SK-N-SH (cell line): ENCODE measurements around the gene LNX2.

Source experiments
- CTCF ChIP-seq: fragments of 200-600 bp; sonication (generic); IDR thresholded peaks from 2 replicates; pipeline ENCODE4 v1.6.1; 2017; ENCODE audit warnings: antibody characterized with exemption, mild to moderate bottlenecking, moderate library complexity
- EP300 ChIP-seq, 2 experiments: IDR thresholded peaks; 2 replicates each; pipeline versions ENCODE4 v1.4.0 to v1.6.1; 2012; ENCODE audit warnings: borderline replicate concordance in 1 of 2, low read depth in 1 of 2, low read length in 1 of 2
- EZH2phosphoT487 ChIP-seq: fragments of 200-600 bp; sonication (generic); IDR thresholded peaks from 2 replicates; pipeline ENCODE4 v1.6.1; 2017; ENCODE audit warnings: low read depth, mixed run types, mild to moderate bottlenecking, antibody characterized with exemption, moderate library complexity, borderline replicate concordance
- MAX ChIP-seq: IDR thresholded peaks from 2 replicates; pipeline ENCODE4 v1.4.0; 2012; ENCODE audit warnings: low read depth
- REST ChIP-seq: IDR thresholded peaks from 2 replicates; pipeline ENCODE4 v1.6.1; 2012; ENCODE audit warnings: mild to moderate bottlenecking, low read depth, low read length, moderate library complexity
- RFX5 ChIP-seq: IDR thresholded peaks from 2 replicates; pipeline ENCODE4 v1.6.1; 2012; ENCODE audit warnings: mild to moderate bottlenecking, improper control_type of control experiment, low read length
- SMC3 ChIP-seq: IDR thresholded peaks from 2 replicates; pipeline ENCODE4 v1.6.1; 2012; ENCODE audit warnings: low read depth, low read length, improper control_type of control experiment

GRCh38 chr13:27523346-27524073 lies 96.8 kb downstream of the LNX2 start:
- TF ChIP-seq MAX (no peak), SMC3 (no peak), CTCF (no peak), EP300 (IDR thresholded peaks at IDR 0.05; ENCODE audit: borderline replicate concordance in 1 of 2, low read depth in 1 of 2, low read length in 1 of 2) (no peak), EZH2phosphoT487 (no peak), REST (no peak), RFX5 (no peak)
